Natural killer cell (primary cell): ENCODE results near the gene KHDRBS1. TPM values are rescaled to one million over a fixed set of nuclear protein-coding genes. Genes with fewer than 3 reads are reported as not detected.
A peak's percentile ranks its signal among the peaks of the same experiment; 100 is the strongest.

Experiments used
- ATAC-seq, 3 donors: fragments of 150-1000 bp in 2 of 3; fragments of 200-7000 bp in 1 of 3; cut with Tn5 transposase; 1 replicate in 1 of 3; 2 replicates in 2 of 3; pipeline ENCODE4 v1.10.0; 2021; ENCODE audit warnings: mild to moderate bottlenecking in 2 of 3, moderate library complexity in 2 of 3
- DNase-seq, 2 donors: peaks; one replicate each; pipeline versions ENCODE4 v3.0.0 to v3.0.0-alpha.2; 2013 to 2021; ENCODE audit warnings: mixed read lengths in 1 of 2
- H3K27ac ChIP-seq: one replicate; pipeline ENCODE4 v1.5.1; 2013; ENCODE audit warnings: mild to moderate bottlenecking, low read length
- H3K27me3 ChIP-seq: one replicate; pipeline ENCODE4 v1.6.1; 2013; ENCODE audit warnings: low read length; ENCODE audit not compliant: control insufficient read depth, insufficient read depth
- H3K36me3 ChIP-seq: one replicate; pipeline ENCODE4 v1.6.1; 2013; ENCODE audit warnings: low read length; ENCODE audit not compliant: control insufficient read depth, insufficient read depth
- H3K4me1 ChIP-seq: one replicate; pipeline ENCODE4 v1.6.1; 2013; ENCODE audit warnings: low read length; ENCODE audit not compliant: control insufficient read depth, insufficient read depth
- H3K4me3 ChIP-seq: one replicate; pipeline ENCODE4 v1.5.1; 2013; ENCODE audit warnings: low read length
- H3K9me3 ChIP-seq: one replicate; pipeline ENCODE4 v1.6.1; 2013; ENCODE audit warnings: low read length; ENCODE audit not compliant: control insufficient read depth, insufficient read depth
- H3K27ac Mint-ChIP-seq, 2 donors: one replicate each; pipeline ENCODE4 v1.8.0; 2022; ENCODE audit warnings: mild to moderate bottlenecking in 2 of 2, mixed read lengths in 2 of 2, moderate library complexity in 1 of 2
- H3K27me3 Mint-ChIP-seq, 2 donors: one replicate each; pipeline ENCODE4 v1.8.0; 2022; ENCODE audit warnings: low read depth in 2 of 2, mixed read lengths in 2 of 2
- H3K36me3 Mint-ChIP-seq: one replicate; pipeline ENCODE4 v1.8.0; 2022; ENCODE audit warnings: mixed read lengths
- H3K4me1 Mint-ChIP-seq, 2 donors: one replicate each; pipeline ENCODE4 v1.8.0; 2022; ENCODE audit warnings: mixed read lengths in 2 of 2
- H3K4me3 Mint-ChIP-seq: one replicate; pipeline ENCODE4 v1.8.0; 2022; ENCODE audit warnings: mild to moderate bottlenecking, moderate library complexity, mixed read lengths
- H3K9me3 Mint-ChIP-seq, 2 donors: one replicate each; pipeline ENCODE4 v1.8.0; 2022; ENCODE audit warnings: mixed read lengths in 2 of 2
- CTCF ChIP-seq: fragments of 200-600 bp; IDR thresholded peaks from one replicate; pipeline ENCODE4 v1.8.0; 2022; ENCODE audit warnings: antibody characterized with exemption
- WGBS: methylation state at CpG from one replicate; pipeline ENCODE4 v1.1.7; 2013; ENCODE audit warnings: missing lambda C conversion rate; ENCODE audit not compliant: insufficient coverage; 5-methylcytosine and 5-hydroxymethylcytosine counted together
- intact Hi-C: fragments of 100-400 bp; cut with micrococcal nuclease; formaldehyde crosslinking; loops from one replicate; pipeline ENCODE4 v1.14.2; 2022
- total RNA-seq, 4 donors: library from RNA; stranded (reverse); fragments of 120-200 nt in 1 of 4; gene quantifications; one replicate each; pipeline versions ENCODE4 v1.2.3 to v1.2.4, GENCODE V29; 2013 to 2022

KHDRBS1 gene
- total RNA-seq, 3 donors from 2014 or later (not counting 1 experiment from before 2014, with no cell fraction given): 107 to 112 (median 109) TPM

GRCh38 chr1:31981456-31981839 lies 32.2 kb upstream of the KHDRBS1 start:
- Histone ChIP-seq H3K36me3 (no peaks in the 10 kb centered on the region), H3K4me3 (no peak overlapping the region), H3K4me1 (peaks cover 52% of the 10 kb centered on the region), H3K9me3 (no peaks in the 10 kb centered on the region), H3K27ac (peak overlapping the region; percentile 60), H3K27me3 (no peaks in the 10 kb centered on the region)
- H3K9me3 Mint-ChIP-seq: no peaks in the 10 kb centered on the region
- TF ChIP-seq CTCF: no peak
- DNase-seq: peak; percentile 38 to 42
- peak; percentile 53 to 69 (median 65) for ATAC-seq
- peak overlapping the region; percentile 80 for H3K4me3 Mint-ChIP-seq
- no peaks in the 10 kb centered on the region for H3K27me3 Mint-ChIP-seq
- H3K36me3 Mint-ChIP-seq: no peaks in the 10 kb centered on the region
- peak overlapping the region; percentile 92 to 97 for H3K27ac Mint-ChIP-seq
- H3K4me1 Mint-ChIP-seq: peaks cover 48 to 66% of the 10 kb centered on the region in 2 donors
- 12% methylated on average over 2 of the region's 2 CpGs for WGBS
- intact Hi-C loops: no loop called here

GRCh38 chr1:31981972-31982371 lies 31.7 kb upstream of the KHDRBS1 start:
- WGBS: 19% methylated on average over 2 of the region's 3 CpGs
- Histone ChIP-seq H3K36me3 (no peaks in the 10 kb centered on the region), H3K27me3 (no peaks in the 10 kb centered on the region), H3K4me1 (peaks cover 52% of the 10 kb centered on the region), H3K9me3 (no peaks in the 10 kb centered on the region), H3K27ac (peak overlapping the region; percentile 60), H3K4me3 (no peak overlapping the region)
- Mint-ChIP-seq H3K4me3 (peak overlapping the region; percentile 80), H3K36me3 (no peaks in the 10 kb centered on the region), H3K27me3 (no peaks in the 10 kb centered on the region), H3K4me1 (peaks cover 48 to 66% of the 10 kb centered on the region in 2 donors), H3K27ac (peak overlapping the region; percentile 92 to 97), H3K9me3 (no peaks in the 10 kb centered on the region)
- DNase-seq (peak in 1 of 2 donors; percentile 78), ATAC-seq (peak; percentile 41 to 65 (median 46))
- intact Hi-C loops: no loop called here
- no peak for TF ChIP-seq CTCF

GRCh38 chr1:31984419-31985347 lies 29.0 kb upstream of the KHDRBS1 start:
- H3K9me3 ChIP-seq: no peaks in the 10 kb centered on the region
- no peak overlapping the region for H3K4me3 ChIP-seq
- ATAC-seq: peak; percentile 39 to 65 (median 62)
- peaks cover 48 to 53% of the 10 kb centered on the region in 2 donors for H3K4me1 Mint-ChIP-seq
- H3K36me3 ChIP-seq: no peaks in the 10 kb centered on the region
- peak overlapping the region; percentile 93 to 96 for H3K27ac Mint-ChIP-seq
- H3K27me3 ChIP-seq: no peaks in the 10 kb centered on the region
- intact Hi-C loops: loop anchor here (2.0 kb wide), 1 partner anchor 46 kb away; the partner anchor contains the start of gene PTP4A2
- H3K27me3 Mint-ChIP-seq: no peaks in the 10 kb centered on the region
- H3K4me3 Mint-ChIP-seq: peak overlapping the region; percentile 73
- no peak for TF ChIP-seq CTCF
- H3K9me3 Mint-ChIP-seq: no peaks in the 10 kb centered on the region
- H3K27ac ChIP-seq: peak overlapping the region; percentile 64
- no peaks in the 10 kb centered on the region for H3K36me3 Mint-ChIP-seq
- H3K4me1 ChIP-seq: peaks cover 52% of the 10 kb centered on the region
- peak; percentile 24 to 63 for DNase-seq
- 4% methylated on average over 1 of the region's 6 CpGs for WGBS
